Liver (tissue), 9 donors: ENCODE results near the gene SLMAP. TPM values are rescaled to one million over a fixed set of nuclear protein-coding genes. Genes with fewer than 3 reads are reported as not detected.

Experiments
- DNase-seq: peaks from one replicate; pipeline ENCODE4 v3.0.0-alpha.2; 2017; ENCODE audit warnings: low spot score
- H3K27ac ChIP-seq, 2 donors: one replicate each; pipeline ENCODE4 v1.7.0; 2013; ENCODE audit warnings: inconsistent platforms in 2 of 2, low read length in 2 of 2, control low read depth in 1 of 2, low read depth in 1 of 2, mild to moderate bottlenecking in 1 of 2
- H3K27me3 ChIP-seq, 4 donors: one replicate each; pipeline versions ENCODE4 v1.6.1 to v1.7.0; 2013; ENCODE audit warnings: low read length in 3 of 4, inconsistent platforms in 1 of 4, mild to moderate bottlenecking in 1 of 4, moderate library complexity in 1 of 4; ENCODE audit not compliant: control insufficient read depth in 4 of 4, insufficient read depth in 4 of 4
- H3K36me3 ChIP-seq, 4 donors: one replicate each; pipeline versions ENCODE4 v1.6.1 to v1.7.0; 2013; ENCODE audit warnings: low read length in 3 of 4, mild to moderate bottlenecking in 3 of 4, low read depth in 1 of 4, moderate library complexity in 1 of 4; ENCODE audit not compliant: control insufficient read depth in 4 of 4, insufficient read depth in 3 of 4
- H3K4me1 ChIP-seq, 4 donors: one replicate each; pipeline versions ENCODE4 v1.6.1 to v1.7.0; 2013; ENCODE audit warnings: low read length in 3 of 4, mild to moderate bottlenecking in 3 of 4, moderate library complexity in 1 of 4; ENCODE audit not compliant: control insufficient read depth in 4 of 4, insufficient read depth in 4 of 4
- H3K4me3 ChIP-seq, 3 donors: one replicate each; pipeline versions ENCODE4 v1.6.1 to v1.7.0; 2013; ENCODE audit warnings: low read length in 3 of 3, control low read depth in 1 of 3, low read depth in 1 of 3, mild to moderate bottlenecking in 1 of 3
- H3K9ac ChIP-seq, 2 donors: one replicate each; pipeline ENCODE4 v1.7.0; 2013; ENCODE audit warnings: low read length in 2 of 2, mild to moderate bottlenecking in 2 of 2, moderate library complexity in 2 of 2, control low read depth in 1 of 2, low read depth in 1 of 2
- H3K9me3 ChIP-seq, 4 donors: one replicate each; pipeline versions ENCODE4 v1.6.1 to v1.7.0; 2013; ENCODE audit warnings: low read length in 3 of 4; ENCODE audit not compliant: control insufficient read depth in 4 of 4
- CTCF ChIP-seq: fragments of 150-350 bp; IDR thresholded peaks from 2 replicates; pipeline ENCODE4 v1.5.1; 2017; ENCODE audit warnings: improper control_type of control experiment, low read depth, low read length; ENCODE audit not compliant: missing input control
- EGR1 ChIP-seq, 2 donors: IDR thresholded peaks; 2 replicates each; pipeline ENCODE4 v1.6.1; 2016 to 2018; ENCODE audit warnings: antibody characterized with exemption in 2 of 2, low read depth in 2 of 2
- FOXA1 ChIP-seq: IDR thresholded peaks from 2 replicates; pipeline ENCODE4 v1.6.1; 2016; ENCODE audit warnings: antibody characterized with exemption
- FOXA2 ChIP-seq: IDR thresholded peaks from 2 replicates; pipeline ENCODE4 v1.6.1; 2016; ENCODE audit warnings: antibody characterized with exemption
- GABPA ChIP-seq, 2 donors: IDR thresholded peaks in 1 of 2; conservative IDR thresholded peaks in 1 of 2; 2 replicates each; pipeline ENCODE4 v1.6.1; 2016; ENCODE audit warnings: antibody characterized with exemption in 2 of 2, mild to moderate bottlenecking in 1 of 2, moderate library complexity in 1 of 2
- HNF4A ChIP-seq, 2 donors: conservative IDR thresholded peaks; 2 replicates each; pipeline ENCODE4 v1.6.1; 2016; ENCODE audit warnings: antibody characterized with exemption in 2 of 2, mild to moderate bottlenecking in 2 of 2
- HNF4G ChIP-seq: IDR thresholded peaks from 2 replicates; pipeline ENCODE4 v1.6.1; 2016; ENCODE audit warnings: antibody characterized with exemption
- JUND ChIP-seq, 2 donors: IDR thresholded peaks; 2 replicates each; pipeline ENCODE4 v1.6.1; 2016; ENCODE audit warnings: antibody characterized with exemption in 2 of 2
- MAX ChIP-seq: IDR thresholded peaks from 2 replicates; pipeline ENCODE4 v1.6.1; 2016; ENCODE audit warnings: antibody characterized with exemption
- NR2F2 ChIP-seq: IDR thresholded peaks from 2 replicates; pipeline ENCODE4 v1.6.1; 2016; ENCODE audit warnings: antibody characterized with exemption
- RAD21 ChIP-seq, 2 donors: IDR thresholded peaks; 2 replicates each; pipeline ENCODE4 v1.6.1; 2016; ENCODE audit warnings: antibody characterized with exemption in 2 of 2, mild to moderate bottlenecking in 2 of 2
- REST ChIP-seq: IDR thresholded peaks from 2 replicates; pipeline ENCODE4 v1.6.1; 2016; ENCODE audit warnings: antibody characterized with exemption, mild to moderate bottlenecking
- RXRA ChIP-seq, 2 donors: IDR thresholded peaks; 2 replicates each; pipeline ENCODE4 v1.6.1; 2017 to 2018; ENCODE audit warnings: antibody characterized with exemption in 2 of 2, mild to moderate bottlenecking in 1 of 2
- SP1 ChIP-seq: IDR thresholded peaks from 2 replicates; pipeline ENCODE4 v1.6.1; 2018; ENCODE audit warnings: antibody characterized with exemption, mild to moderate bottlenecking
- TAF1 ChIP-seq: conservative IDR thresholded peaks from 2 replicates; pipeline ENCODE4 v1.6.1; 2016; ENCODE audit warnings: antibody characterized with exemption, mild to moderate bottlenecking
- YY1 ChIP-seq: IDR thresholded peaks from 2 replicates; pipeline ENCODE4 v1.6.1; 2016; ENCODE audit warnings: antibody characterized with exemption, mild to moderate bottlenecking
- ZBTB33 ChIP-seq: IDR thresholded peaks from 2 replicates; pipeline ENCODE4 v1.6.1; 2016; ENCODE audit warnings: antibody characterized with exemption
- WGBS: extraction: QIAGEN DNeasy Blood & Tissue Kit; methylation state at CpG from one replicate; pipeline ENCODE4 v1.1.7; 2013; 5-methylcytosine and 5-hydroxymethylcytosine counted together
- polyA plus RNA-seq, 2 donors: library from polyadenylated mRNA; stranded (reverse) in 1 of 2; unstranded in 1 of 2; fragments of 200-250 nt in 1 of 2; fragments of >200 nt in 1 of 2; fragmentation: Nextera tagmentation in 1 of 2; extraction: Ambion mirVana in 1 of 2; gene quantifications; one replicate each; pipeline versions ENCODE4 v1.2.1 to v1.2.3, GENCODE V29; 2013 to 2015
- total RNA-seq, 2 donors: library from RNA; depleted of rRNA; stranded (reverse); fragments of >200 nt; gene quantifications; one replicate each; pipeline ENCODE4 v1.2.3, GENCODE V29; 2014
- donor health status: healthy.
- donor health status: healthy.
- donor health status: healthy.
- donor health status: healthy.
- donor health status: healthy.

Gene SLMAP
- total and polyA plus RNA-seq, 4 donors = 10.2 to 37.8 (median 19.4) TPM

- Histone ChIP-seq H3K9me3 (no peaks in the 10 kb centered on the region), H3K36me3 (no peaks in the 10 kb centered on the region), H3K9ac (no peak overlapping the region), H3K4me3 (no peak overlapping the region), H3K27ac (no peak overlapping the region), H3K27me3 (no peaks in the 10 kb centered on the region), H3K4me1 (peaks cover 0 to 3% (median 0%) of the 10 kb centered on the region in 4 donors)
- TF ChIP-seq RXRA (IDR thresholded peaks at IDR 0.05) (no peak), NR2F2 (peak; percentile 27)
- WGBS = 77% methylated on average over 3 of the region's 3 CpGs
- no peak for DNase-seq
Measured at GRCh38 chr3:57956119-57956832, 200.2 kb downstream of the SLMAP start.

GRCh38 chr3:57956833-57957174 is 200.7 kb downstream of the SLMAP start:
- H3K27me3 ChIP-seq = no peaks in the 10 kb centered on the region
- TF ChIP-seq TAF1 (no peak), MAX (no peak), NR2F2 (no peak), FOXA1 (no peak), YY1 (no peak), GABPA (IDR thresholded peaks at IDR 0.05 in 1 of 2, conservative IDR thresholded peaks at IDR 0.05 in 1 of 2) (no peak), EGR1 (IDR thresholded peaks at IDR 0.05; ENCODE audit: low read depth in 2 of 2) (no peak), SP1 (no peak), JUND (IDR thresholded peaks at IDR 0.05) (no peak), CTCF (no peak), RAD21 (IDR thresholded peaks at IDR 0.05) (no peak), ZBTB33 (no peak), FOXA2 (no peak), REST (no peak), HNF4A (conservative IDR thresholded peaks at IDR 0.05) (no peak), HNF4G (no peak)
- 77% methylated on average over 2 of the region's 2 CpGs for WGBS
- no peaks in the 10 kb centered on the region for H3K36me3 ChIP-seq
- no peak overlapping the region for H3K27ac ChIP-seq
- no peak overlapping the region for H3K4me3 ChIP-seq
- H3K4me1 ChIP-seq = peaks cover 0 to 3% (median 0%) of the 10 kb centered on the region in 4 donors
- no peaks in the 10 kb centered on the region for H3K9me3 ChIP-seq
- no peak for DNase-seq
- H3K9ac ChIP-seq = no peak overlapping the region
